Activated CD4-positive, alpha-beta T cell treated with anti-CD3 and anti-CD28 coated beads for 4 hours (primary cell): ENCODE measurements around the gene KLF16.
A peak's percentile ranks its signal among the peaks of the same experiment; 100 is the strongest.

Experiments
- DNase-seq, 2 donors: peaks; one replicate each; pipeline ENCODE4 v3.0.0-alpha.2; 2020

Gene KLF16

GRCh38 chr19:1854039-1854541 is 9.3 kb downstream of the KLF16 start:
- no peak for DNase-seq

- DNase-seq, result peak; percentile 69 to 73
Measured at GRCh38 chr19:1853295-1854038, 9.9 kb downstream of the KLF16 start.

- DNase-seq, result no peak
Measured at GRCh38 chr19:1852581-1853128, 10.7 kb downstream of the KLF16 start.

GRCh38 chr19:1851654-1852580 is 11.5 kb downstream of the KLF16 start:
- DNase-seq, result peak; percentile 66 to 74

GRCh38 chr19:1850809-1851653 is 12.3 kb downstream of the KLF16 start:
- no peak for DNase-seq

- no peak for DNase-seq
Measured at GRCh38 chr19:1849886-1850398, 13.4 kb downstream of the KLF16 start.

GRCh38 chr19:1849132-1849474 is 14.3 kb downstream of the KLF16 start:
- no peak for DNase-seq

GRCh38 chr19:1848399-1849131 is 14.8 kb downstream of the KLF16 start, which contains the start of gene REXO1:
TSS of gene REXO1 (minus strand) at chr19:1848483. CDS start at chr19:1848358, 125 bp downstream.
- DNase-seq, result peak; percentile 96 to 100

- no peak for DNase-seq
Measured at GRCh38 chr19:1847684-1848398, 15.5 kb downstream of the KLF16 start.

GRCh38 chr19:1847348-1847683 is 16.1 kb downstream of the KLF16 start:
- DNase-seq, result no peak

- no peak for DNase-seq
Measured at GRCh38 chr19:1846517-1847204, 16.7 kb downstream of the KLF16 start.

- no peak for DNase-seq
Measured at GRCh38 chr19:1845642-1846041, 17.7 kb downstream of the KLF16 start.

GRCh38 chr19:1845125-1845515 is 18.3 kb downstream of the KLF16 start:
- DNase-seq, result no peak

GRCh38 chr19:1844513-1845124 is 18.8 kb downstream of the KLF16 start:
- no peak for DNase-seq

- no peak for DNase-seq
Measured at GRCh38 chr19:1843646-1844394, 19.6 kb downstream of the KLF16 start.

- no peak for DNase-seq
Measured at GRCh38 chr19:1843116-1843515, 20.3 kb downstream of the KLF16 start.

- DNase-seq, result no peak
Measured at GRCh38 chr19:1841209-1841924, 22.0 kb downstream of the KLF16 start.

- no peak for DNase-seq
Measured at GRCh38 chr19:1840541-1841115, 22.8 kb downstream of the KLF16 start.
